Activated T-cell treated with anti-CD3 and anti-CD28 coated beads, Interleukin-2, amount 50 U/mL, for 72 hours (primary cell): Measurements from ENCODE around the gene RNU4-1. TPM values are rescaled to one million over a fixed set of nuclear protein-coding genes. Genes with fewer than 3 reads are reported as not detected.

Experiments used
- ATAC-seq, 2 donors: fragments of 150-1000 bp; cut with Tn5 transposase; replicated peaks in 1 of 2; 2 replicates each; pipeline ENCODE4 v1.10.0; 2021; ENCODE audit warnings: moderate library complexity in 2 of 2, mild to moderate bottlenecking in 1 of 2
- DNase-seq, 2 donors: peaks; one replicate each; pipeline ENCODE4 v3.0.0; 2021 to 2022; ENCODE audit warnings: mixed read lengths in 1 of 2
- H3K27ac Mint-ChIP-seq: one replicate; pipeline ENCODE4 v1.8.0; 2022; ENCODE audit warnings: mild to moderate bottlenecking, moderate library complexity, mixed read lengths
- H3K27me3 Mint-ChIP-seq: one replicate; pipeline ENCODE4 v1.8.0; 2022; ENCODE audit warnings: low read depth, mixed read lengths
- H3K36me3 Mint-ChIP-seq, 2 donors: one replicate each; pipeline ENCODE4 v1.8.0; 2022; ENCODE audit warnings: mixed read lengths in 2 of 2, mild to moderate bottlenecking in 1 of 2; ENCODE audit not compliant: insufficient read depth in 2 of 2
- H3K4me1 Mint-ChIP-seq: one replicate; pipeline ENCODE4 v1.8.0; 2022; ENCODE audit warnings: low read depth, mixed read lengths
- H3K4me3 Mint-ChIP-seq, 2 donors: one replicate each; pipeline ENCODE4 v1.8.0; 2022; ENCODE audit warnings: mild to moderate bottlenecking in 2 of 2, mixed read lengths in 2 of 2, moderate library complexity in 2 of 2
- H3K9me3 Mint-ChIP-seq, 2 donors: one replicate each; pipeline ENCODE4 v1.8.0; 2022; ENCODE audit warnings: mixed read lengths in 2 of 2
- total RNA-seq, 2 donors: library from RNA; stranded (reverse); gene quantifications; one replicate each; pipeline ENCODE4 v1.2.3, GENCODE V29; 2022

The RNU4-1 gene
- total RNA-seq, 2 donors from 2014 or later = 1,839 to 2,627 TPM

DNA sequence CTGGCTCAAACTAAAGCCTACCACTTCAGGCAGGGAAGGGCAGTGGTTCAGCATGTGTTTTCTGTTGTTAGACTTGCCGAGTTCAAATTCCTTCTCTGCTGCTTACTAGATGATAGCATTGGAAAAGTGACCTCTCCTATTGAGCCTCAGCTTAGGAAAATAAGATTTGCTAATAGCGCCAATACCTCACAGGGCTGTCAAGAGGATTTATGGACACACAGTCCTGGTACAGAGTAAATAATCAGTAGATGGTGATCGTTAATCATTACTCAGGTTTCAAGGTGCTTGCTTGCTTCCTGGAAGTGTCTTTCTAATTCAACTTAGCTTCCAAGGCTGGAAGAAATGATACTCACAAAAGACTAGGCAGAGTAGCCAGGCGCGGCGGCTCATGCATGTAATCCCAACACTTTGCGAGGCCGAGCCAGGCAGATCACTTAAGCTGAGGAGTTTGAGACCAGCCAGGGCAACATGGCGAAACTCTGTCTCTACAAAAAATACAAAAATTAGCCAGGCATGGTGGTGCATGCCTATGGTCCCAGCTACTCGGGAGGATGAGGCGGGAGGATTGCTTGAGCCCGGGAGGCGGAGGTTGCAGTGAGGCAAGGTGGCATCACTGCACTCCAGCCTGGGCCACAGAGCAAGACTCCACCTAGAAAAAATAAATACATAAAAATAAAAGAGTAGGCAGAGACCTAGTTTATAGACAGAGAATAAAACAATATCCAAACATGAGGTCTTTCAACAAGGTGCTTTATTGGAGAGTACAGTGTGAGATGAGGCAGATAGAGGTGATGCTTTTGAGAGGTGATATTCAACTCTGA lies 28.6 kb upstream of the RNU4-1 start:
- no peak for DNase-seq
- Mint-ChIP-seq H3K4me1 (peaks cover 29% of the 10 kb centered on the region), H3K27me3 (no peaks in the 10 kb centered on the region), H3K36me3 (no peaks in the 10 kb centered on the region), H3K4me3 (no peak overlapping the region), H3K9me3 (no peaks in the 10 kb centered on the region), H3K27ac (no peak overlapping the region)
- no peak for ATAC-seq

DNA sequence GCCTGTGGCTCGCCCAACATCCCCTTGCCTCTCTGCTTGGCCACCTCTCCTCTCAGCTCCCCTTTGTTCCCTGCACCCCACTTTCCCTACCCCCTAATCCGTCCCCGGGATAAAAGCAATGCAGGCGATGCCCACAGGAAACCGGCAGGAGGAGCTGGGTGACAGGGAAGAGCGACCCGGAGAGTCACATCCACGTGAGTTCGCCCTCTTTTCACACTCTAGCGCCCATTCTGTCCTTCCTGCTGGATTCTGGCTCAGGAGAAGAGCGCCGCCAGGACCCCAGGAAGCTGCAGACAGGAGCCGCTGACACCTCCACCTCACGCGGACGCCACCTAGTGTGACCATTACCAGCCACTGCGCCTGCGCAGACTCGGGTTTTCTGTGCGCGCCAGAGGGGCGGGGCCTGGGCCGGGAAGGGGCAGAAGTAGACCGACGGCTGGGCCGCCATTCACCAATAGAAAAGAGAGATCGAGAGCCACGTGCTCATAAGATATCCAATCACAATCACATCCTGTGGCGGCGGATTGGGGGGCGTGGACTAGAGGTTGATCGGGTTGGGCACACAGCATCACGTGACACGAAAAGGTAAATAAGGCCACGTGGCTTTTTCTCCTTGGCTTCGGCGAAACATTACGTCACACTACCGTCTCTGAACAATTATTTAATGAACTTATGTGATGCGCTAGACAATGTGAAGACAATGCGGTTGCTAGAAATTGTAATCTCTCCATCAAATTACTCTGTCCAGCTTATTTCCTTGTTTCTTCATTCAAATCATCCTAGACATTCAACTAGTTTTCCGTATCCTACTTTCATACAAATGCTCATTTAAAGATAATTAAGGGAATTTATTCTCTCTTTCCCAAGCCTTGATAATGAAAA lies 24.4 kb upstream of the RNU4-1 start:
- Mint-ChIP-seq H3K36me3 (no peaks in the 10 kb centered on the region), H3K27me3 (no peaks in the 10 kb centered on the region), H3K9me3 (no peaks in the 10 kb centered on the region), H3K4me3 (peak overlapping the region; percentile 92 to 94), H3K27ac (peak overlapping the region; percentile 95), H3K4me1 (peaks cover 18% of the 10 kb centered on the region)
- ATAC-seq (peak; percentile 100), DNase-seq (peak; percentile 100)

DNA sequence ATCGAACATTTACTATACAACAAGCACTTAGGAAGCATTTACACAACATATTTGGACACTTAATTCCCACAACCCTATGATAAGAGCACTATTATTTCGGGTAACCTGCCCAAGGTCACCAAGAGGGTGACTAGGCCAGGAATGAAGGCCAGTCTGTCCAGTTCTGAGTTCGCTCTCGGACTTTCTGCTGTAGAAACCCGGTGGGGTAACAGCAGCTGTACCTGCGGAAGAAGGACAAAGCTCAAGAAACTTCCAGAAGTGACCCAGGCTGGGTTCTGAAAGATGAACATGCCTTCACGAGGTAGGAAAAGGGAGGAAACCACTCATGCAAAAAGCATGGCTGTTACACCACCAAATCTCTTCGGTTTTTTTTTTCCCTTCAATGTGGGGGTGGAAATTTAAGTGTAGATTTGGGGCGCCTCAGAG lies 23.8 kb upstream of the RNU4-1 start:
- no peaks in the 10 kb centered on the region for H3K36me3 Mint-ChIP-seq
- peak overlapping the region; percentile 95 for H3K27ac Mint-ChIP-seq
- H3K4me1 Mint-ChIP-seq = peaks cover 18% of the 10 kb centered on the region

DNA sequence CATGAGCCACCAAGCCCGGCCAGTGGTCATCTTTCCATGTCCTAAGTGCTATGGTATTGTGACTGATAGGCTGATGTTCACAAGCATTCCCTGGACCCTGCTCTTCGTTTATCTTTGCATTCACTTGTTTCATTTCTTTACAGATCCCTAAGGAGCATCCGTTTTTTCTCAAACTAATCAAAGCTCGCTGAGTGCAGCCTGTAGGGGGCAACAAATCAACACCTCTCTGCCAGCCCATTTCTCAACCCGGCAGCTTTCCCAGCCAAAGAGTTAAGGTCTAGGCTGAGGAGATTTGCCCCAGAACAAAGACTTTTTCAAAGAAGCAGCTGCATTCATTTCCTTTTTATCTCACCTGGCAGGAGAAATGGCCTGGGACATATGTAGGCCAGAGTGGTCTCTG lies 21.2 kb upstream of the RNU4-1 start:
- ATAC-seq (no peak), DNase-seq (no peak)
- Mint-ChIP-seq H3K27ac (no peak overlapping the region), H3K36me3 (no peaks in the 10 kb centered on the region), H3K4me1 (peaks cover 18% of the 10 kb centered on the region), H3K4me3 (no peak overlapping the region), H3K27me3 (no peaks in the 10 kb centered on the region), H3K9me3 (no peaks in the 10 kb centered on the region)

More for the DNA sequence above, 23.8 kb upstream of the RNU4-1 start:
- Mint-ChIP-seq H3K27me3 (no peaks in the 10 kb centered on the region), H3K4me3 (peak overlapping the region; percentile 92 to 94), H3K9me3 (no peaks in the 10 kb centered on the region)
- ATAC-seq (no peak), DNase-seq (no peak)

DNA sequence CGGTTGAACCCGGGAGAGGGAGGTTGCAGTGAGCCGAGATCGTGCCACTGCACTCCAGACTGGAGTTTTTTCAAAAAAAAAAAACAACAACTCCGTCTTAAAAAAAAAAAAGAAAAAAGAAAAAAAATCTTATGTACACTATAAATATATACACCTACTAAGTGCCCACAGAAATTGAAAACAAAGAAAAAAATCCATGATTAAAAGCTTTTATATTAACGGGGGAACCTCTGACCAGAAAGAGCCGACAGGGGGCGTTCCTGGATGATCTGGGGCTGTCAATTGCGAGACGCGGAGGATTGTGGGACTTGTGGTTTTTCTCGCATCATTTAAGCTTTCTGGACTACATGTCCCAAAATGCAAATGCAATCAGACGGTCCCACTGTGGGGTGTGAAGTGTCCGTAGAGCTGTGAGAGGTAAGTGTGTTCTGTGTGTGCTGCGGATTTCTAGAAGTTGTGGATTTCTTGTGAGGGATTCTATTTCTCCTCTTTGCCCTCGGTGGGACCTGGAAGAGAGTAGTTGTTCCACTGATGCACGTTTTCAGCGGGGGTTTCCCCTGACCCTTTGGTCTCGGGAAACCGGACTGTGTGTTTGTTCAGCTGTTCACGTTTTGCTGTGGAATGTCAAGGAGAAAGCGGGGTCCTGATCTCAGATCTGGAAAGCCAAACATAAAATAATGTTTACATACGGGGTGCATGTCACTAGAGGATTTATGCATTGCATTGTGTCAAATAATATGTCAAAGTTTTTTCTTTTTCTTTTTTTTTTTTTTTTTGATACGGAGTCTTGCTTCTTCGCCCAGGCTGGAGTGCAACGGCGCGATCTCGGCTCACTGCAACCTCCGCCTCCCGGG lies 9.2 kb upstream of the RNU4-1 start, which contains the start of gene SIRT4:
Gene SIRT4 (plus strand): TSS at position 360 of the 854 bp plus-strand sequence. CDS start 1,241 bp downstream, outside the sequence.
- Mint-ChIP-seq H3K9me3 (no peaks in the 10 kb centered on the region), H3K27me3 (no peaks in the 10 kb centered on the region), H3K4me3 (peak within 1 kb of the TSS; percentile 90 to 95), H3K27ac (peak within 1 kb of the TSS; percentile 68), H3K36me3 (peaks cover 2 to 5% of the 10 kb centered on the region in 2 donors), H3K4me1 (peaks cover 18% of the 10 kb centered on the region)
- ATAC-seq = peak; percentile 100
- DNase-seq = peak; percentile 88 to 91

DNA sequence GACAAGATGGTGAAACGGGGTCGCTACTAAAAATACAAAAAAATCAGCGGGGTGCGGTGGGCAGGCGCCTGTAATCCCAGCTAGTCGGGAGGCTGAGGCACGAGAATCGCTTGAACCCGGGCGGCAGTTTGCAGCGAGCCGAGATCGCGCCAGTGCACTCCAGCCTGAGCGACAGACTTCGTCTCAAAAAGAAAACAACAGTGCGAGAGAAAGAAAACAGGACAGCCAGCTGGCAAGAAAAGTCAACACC lies 701 bp downstream of the RNU4-1 start:
- Mint-ChIP-seq H3K36me3 (no peaks in the 10 kb centered on the region), H3K27me3 (no peaks in the 10 kb centered on the region), H3K4me1 (no peaks in the 10 kb centered on the region), H3K4me3 (no peak overlapping the region), H3K27ac (no peak overlapping the region), H3K9me3 (no peaks in the 10 kb centered on the region)
- ATAC-seq = peak; percentile 25 to 49
- DNase-seq = peak in 1 of 2 donors; percentile 80

DNA sequence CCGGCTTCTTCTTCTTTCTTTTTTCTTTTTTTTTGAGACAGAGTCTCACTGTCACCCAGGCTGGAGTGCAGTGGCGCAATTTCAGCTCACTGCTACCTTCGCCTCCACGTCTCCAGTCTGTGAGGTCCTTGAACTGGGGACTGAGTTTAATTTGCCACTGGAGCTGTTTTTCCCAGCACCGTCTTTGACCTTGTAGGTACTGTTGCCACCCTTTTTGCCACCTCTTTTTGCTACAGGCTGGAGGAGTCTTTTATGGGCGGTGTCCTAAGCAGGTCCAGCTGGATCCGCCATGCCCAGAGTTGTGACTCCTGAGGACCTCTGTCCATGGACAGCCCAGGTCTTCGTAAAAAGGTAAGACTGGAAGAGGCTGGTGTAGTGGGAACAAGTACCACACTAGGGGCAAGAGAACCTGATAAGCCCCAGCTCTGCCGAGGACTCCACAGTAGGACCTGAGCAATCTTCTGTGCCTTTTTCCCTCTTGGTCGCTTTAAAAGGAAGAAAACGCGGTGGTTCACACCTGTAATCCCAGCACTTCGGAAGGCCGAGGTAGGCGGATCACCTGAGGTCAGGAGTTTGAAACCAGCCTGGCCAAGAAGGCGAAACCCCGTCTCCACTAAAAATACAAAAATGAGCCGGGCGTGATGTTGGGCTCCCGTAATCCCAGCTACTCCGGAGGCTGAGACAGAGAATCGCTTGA lies 2.3 kb downstream of the RNU4-1 start:
- Mint-ChIP-seq H3K27ac (no peak overlapping the region), H3K27me3 (no peaks in the 10 kb centered on the region), H3K36me3 (no peaks in the 10 kb centered on the region)

DNA sequence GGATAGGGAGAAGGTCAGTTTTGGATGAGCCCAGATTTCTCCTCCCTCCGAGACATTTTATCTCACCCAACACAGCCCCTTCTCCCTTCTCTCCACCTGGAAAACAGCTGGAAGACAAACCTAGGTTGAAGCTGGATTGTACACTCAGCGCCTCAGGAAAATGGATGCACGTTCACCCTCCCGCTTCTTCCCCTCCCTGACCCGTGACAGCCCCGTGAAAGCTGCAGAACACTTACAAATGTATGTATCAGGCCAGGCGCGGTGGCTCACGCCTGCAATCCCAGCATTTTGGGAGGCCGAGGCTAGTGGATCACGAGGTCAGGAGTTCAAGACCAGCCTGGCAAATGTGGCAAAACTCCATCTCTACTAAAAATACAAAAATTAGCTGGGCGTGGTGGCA lies 5.5 kb downstream of the RNU4-1 start:
- Mint-ChIP-seq H3K27me3 (no peaks in the 10 kb centered on the region), H3K9me3 (no peaks in the 10 kb centered on the region), H3K36me3 (no peaks in the 10 kb centered on the region), H3K4me1 (peaks cover 5% of the 10 kb centered on the region), H3K4me3 (no peak overlapping the region), H3K27ac (no peak overlapping the region)
- ATAC-seq = no peak
- no peak for DNase-seq

More for the DNA sequence above, 2.3 kb downstream of the RNU4-1 start:
- no peak overlapping the region for H3K4me3 Mint-ChIP-seq
- no peaks in the 10 kb centered on the region for H3K4me1 Mint-ChIP-seq
- ATAC-seq (peak; percentile 12 to 25), DNase-seq (peak; percentile 72 to 77)
- no peaks in the 10 kb centered on the region for H3K9me3 Mint-ChIP-seq

DNA sequence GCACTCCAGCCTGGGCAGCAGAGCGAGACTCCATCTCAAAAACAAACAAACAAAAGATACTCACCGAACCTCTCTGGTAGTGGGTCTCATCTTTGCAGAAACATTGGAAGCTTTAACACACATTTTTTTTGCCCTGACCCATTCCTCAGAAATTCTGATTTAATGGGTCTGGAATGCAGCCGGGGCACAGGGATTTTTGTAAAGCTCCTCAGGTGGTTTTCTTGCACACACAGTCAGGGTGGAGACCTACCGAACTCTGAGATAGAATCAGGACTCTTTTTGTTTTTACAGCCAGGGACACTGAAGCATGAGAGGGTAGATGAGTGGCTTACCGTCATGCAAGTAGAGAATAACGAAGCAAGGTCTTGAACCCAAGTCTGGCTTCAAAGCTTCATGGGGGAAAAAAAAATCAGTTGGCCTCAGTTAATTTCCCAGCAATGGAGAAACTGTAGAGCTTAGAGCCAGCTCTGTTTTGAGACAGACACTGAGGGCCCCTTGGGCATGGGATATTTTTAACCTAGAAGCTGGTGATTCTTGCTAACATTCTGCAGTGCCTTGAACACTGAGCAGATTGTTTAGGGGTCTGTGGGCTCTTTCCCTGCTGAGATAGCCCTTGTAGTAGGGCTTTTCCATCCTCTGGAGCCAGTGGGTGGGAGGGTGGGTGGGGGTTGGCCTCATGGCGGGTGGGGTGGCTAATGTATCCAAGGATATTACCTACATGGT lies 6.1 kb downstream of the RNU4-1 start:
- Mint-ChIP-seq H3K27ac (no peak overlapping the region), H3K4me1 (peaks cover 5% of the 10 kb centered on the region), H3K4me3 (no peak overlapping the region), H3K36me3 (no peaks in the 10 kb centered on the region), H3K9me3 (no peaks in the 10 kb centered on the region), H3K27me3 (no peaks in the 10 kb centered on the region)
- no peak for ATAC-seq
- DNase-seq = no peak

DNA sequence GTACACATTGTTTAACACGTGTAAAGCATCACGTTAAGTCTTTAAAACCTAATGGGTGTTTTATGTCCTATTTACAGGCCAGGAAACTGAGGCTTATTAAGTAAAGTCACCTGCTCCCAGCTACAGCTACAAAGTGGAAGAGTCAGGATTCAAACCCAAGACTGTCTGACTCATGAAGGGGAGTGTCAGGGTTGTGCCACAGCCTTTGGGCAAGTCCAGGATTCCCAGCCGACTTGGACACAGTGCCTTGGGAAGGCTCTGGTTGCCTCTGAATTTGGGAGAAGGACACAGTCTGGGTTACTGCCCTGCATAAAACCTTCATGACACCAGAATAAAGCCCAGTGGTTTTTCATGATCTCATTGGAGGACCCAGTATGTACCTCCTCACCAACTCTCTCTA lies 8.7 kb downstream of the RNU4-1 start:
- no peaks in the 10 kb centered on the region for H3K36me3 Mint-ChIP-seq
- no peak for ATAC-seq

DNA sequence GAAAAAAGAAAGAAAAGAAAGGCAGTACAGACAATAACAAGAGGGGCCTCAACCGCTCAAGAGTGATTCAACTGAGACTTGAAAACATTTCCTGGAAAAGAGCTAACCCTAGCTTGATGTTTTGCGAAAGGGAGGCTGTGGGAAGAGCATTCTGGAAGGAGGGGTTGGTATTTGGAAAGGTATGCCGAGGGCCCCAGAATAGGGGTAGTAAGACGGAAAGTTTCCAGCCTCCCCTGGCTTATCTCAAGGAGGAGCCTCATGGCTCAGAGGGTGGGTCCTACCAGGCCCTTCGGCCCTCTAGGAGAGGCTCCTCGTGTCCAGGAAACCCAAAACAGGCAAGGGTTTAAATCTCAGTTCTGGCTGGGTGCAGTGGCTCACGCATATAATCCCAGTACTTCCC lies 9.7 kb downstream of the RNU4-1 start:
- H3K27me3 Mint-ChIP-seq = no peaks in the 10 kb centered on the region
- ATAC-seq = no peak
- H3K4me3 Mint-ChIP-seq = no peak overlapping the region
- no peaks in the 10 kb centered on the region for H3K36me3 Mint-ChIP-seq
- no peak overlapping the region for H3K27ac Mint-ChIP-seq
- no peak for DNase-seq
- H3K4me1 Mint-ChIP-seq = peaks cover 5% of the 10 kb centered on the region
- H3K9me3 Mint-ChIP-seq = no peaks in the 10 kb centered on the region

More for the DNA sequence above, 8.7 kb downstream of the RNU4-1 start:
- DNase-seq = no peak
- Mint-ChIP-seq H3K27me3 (no peaks in the 10 kb centered on the region), H3K4me3 (no peak overlapping the region), H3K4me1 (peaks cover 5% of the 10 kb centered on the region), H3K9me3 (no peaks in the 10 kb centered on the region), H3K27ac (no peak overlapping the region)
